GM21528 (cell line): ENCODE measurements around the gene C19orf47.

ENCODE experiments used
- ATAC-seq: cut with Tn5 transposase; IDR thresholded peaks from one replicate; pipeline ENCODE4 v1.9.1; 2021; ENCODE audit warnings: mild to moderate bottlenecking, moderate library complexity; ENCODE audit not compliant: unreplicated experiment, low FRiP score

Gene C19orf47

DNA sequence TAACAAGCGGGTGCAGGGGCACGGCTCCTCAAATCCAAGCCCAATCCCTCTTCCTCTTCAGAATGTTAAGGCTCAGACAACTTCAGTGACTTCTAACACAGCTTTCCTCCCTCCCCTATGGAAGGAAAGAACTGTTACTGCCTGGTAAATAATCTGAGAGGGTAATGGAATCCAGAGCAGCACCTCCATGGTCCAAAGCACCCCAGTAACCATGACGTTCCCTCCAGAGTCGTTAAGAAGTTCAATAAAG is 64.0 kb downstream of the C19orf47 start:
- no peak for ATAC-seq

GRCh38 chr19:40283414-40284250 is 64.6 kb downstream of the C19orf47 start:
- ATAC-seq, result no peak

DNA sequence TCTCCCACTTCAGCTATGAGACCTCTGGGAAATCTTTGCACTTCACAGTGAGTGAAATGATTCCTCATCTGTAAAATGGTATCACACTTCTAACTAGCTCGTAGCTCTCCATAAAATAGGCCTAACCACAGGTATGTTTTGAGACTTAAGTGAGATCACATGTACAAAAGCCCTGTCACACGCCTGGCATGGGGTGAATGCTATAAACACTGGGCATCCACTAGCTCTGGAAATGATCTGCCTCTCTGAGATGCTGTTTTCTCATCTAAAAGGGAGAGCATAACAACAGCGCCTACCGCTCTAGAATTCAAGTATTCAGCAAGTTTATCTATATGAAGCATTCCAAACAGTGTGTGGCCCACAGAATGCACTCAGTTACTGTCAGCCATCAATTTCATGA is 65.3 kb downstream of the C19orf47 start:
- no peak for ATAC-seq

DNA sequence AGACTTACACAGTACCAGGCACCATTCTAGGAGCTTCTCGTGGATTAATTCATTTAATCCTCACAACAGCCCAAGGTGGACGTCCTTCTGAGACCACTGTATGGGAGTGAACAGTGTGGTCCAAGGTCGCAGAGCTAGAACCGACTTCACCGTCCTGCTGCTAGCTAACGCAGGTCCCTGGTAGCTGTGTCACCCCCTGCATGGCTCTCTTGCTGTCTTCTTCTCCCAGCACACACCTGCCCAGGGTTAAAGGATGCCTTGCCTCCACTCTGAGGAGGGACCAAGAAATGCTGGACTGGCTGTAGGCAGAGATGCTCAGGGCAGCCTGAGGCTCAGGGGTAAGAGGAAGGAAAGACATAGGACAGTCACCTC is 66.0 kb downstream of the C19orf47 start:
- no peak for ATAC-seq

- ATAC-seq, result no peak
These were observed 66.6 kb downstream of the C19orf47 start for GRCh38 chr19:40281381-40282208.

- no peak for ATAC-seq
These were observed 67.5 kb downstream of the C19orf47 start for GRCh38 chr19:40280608-40281221.

DNA sequence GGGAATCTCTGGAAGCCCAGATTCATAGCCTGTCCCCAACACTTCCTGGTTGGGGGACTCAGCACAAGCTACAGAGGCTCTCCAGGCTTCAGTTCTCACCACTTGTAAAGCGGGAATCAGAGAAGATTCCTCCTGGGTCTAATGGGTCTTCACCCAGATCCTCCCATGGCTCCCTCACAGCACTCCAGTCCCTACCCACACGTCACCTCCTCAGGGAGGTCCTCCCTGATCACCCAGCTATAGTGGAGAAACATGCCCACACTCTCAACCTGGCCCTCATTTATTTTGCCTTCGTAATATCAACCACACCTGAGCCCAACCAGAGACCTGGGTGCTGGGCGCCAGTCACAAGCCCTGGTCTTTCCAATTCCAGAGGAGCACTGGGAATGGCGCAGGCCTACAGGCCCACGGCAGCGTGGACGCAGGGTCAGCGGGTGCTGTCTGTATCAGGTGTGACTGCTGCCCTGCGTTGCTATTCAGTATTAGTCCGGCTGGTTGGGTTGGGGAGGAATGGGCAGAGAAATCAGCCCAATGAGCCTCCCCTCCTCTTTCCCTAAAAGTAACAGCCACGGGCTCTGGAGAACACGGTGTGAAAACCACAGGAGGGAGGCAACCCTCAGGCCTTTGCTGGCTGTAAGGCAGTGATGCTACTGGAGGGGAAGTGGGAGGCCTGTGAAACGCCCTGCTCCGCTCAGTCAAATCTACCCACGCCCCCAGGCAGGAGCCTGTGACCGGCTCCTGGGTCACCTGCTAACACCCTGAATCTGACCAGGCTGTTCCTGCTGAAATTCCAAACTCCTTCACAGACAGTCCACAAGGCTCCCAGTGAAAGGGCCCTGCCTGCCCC is 68.2 kb downstream of the C19orf47 start:
- no peak for ATAC-seq

GRCh38 chr19:40279120-40279551 is 69.1 kb downstream of the C19orf47 start:
- ATAC-seq, result no peak

DNA sequence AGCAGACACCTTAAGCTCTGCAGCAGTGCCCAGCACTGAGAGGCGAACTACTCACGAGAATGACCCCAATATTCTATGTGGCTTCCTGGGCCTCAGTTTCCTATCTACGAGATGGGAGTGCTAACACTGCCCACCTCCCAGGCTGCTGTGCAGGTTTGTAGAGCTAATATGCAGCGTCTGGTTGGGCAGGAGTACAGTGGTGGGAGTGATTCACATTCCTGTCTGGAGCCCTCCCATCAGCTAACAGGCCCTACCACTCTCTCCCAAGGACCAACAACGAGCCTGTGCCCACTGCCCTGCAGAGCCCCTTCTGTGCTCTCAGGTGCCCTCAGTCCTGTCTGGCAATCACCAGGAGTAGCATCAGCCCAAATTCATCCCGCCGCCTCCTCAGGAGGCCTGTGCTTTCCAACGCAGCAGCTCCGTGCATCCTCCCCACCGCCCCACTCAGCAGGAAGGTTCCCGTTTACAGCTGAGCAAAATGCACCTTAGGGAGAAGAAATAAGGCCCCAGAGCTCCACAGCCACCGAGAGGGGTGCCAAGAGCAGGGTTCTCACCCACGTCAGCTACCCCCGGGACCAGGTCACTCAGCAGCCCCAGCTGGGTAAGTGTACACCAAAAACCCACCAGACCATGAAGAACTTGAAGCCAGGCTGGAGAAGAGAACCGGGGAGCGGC is 69.7 kb downstream of the C19orf47 start:
- no peak for ATAC-seq

- ATAC-seq, result no peak
These were observed 70.7 kb downstream of the C19orf47 start for GRCh38 chr19:40277356-40278059.

GRCh38 chr19:40274585-40275544 is 73.3 kb downstream of the C19orf47 start:
- no peak for ATAC-seq

- no peak for ATAC-seq
These were observed 74.5 kb downstream of the C19orf47 start for GRCh38 chr19:40273469-40274360.

GRCh38 chr19:40272261-40272660 is 75.9 kb downstream of the C19orf47 start:
- no peak for ATAC-seq

- ATAC-seq, result no peak
These were observed 76.5 kb downstream of the C19orf47 start for GRCh38 chr19:40271706-40272105.

- no peak for ATAC-seq
These were observed 77.7 kb downstream of the C19orf47 start for GRCh38 chr19:40270362-40271089.
